Posterior vena cava (tissue), 2 donors: ENCODE data around the gene BCAP29. TPM values are rescaled to one million over a fixed set of nuclear protein-coding genes. Genes with fewer than 3 reads are reported as not detected.
"Not testable (repeated sequence)": the region's sequence is repeated elsewhere in the genome, so short reads cannot be mapped to it uniquely, and the experiment has no call there.

ENCODE experiments used
- DNase-seq: peaks from one replicate; pipeline ENCODE4 v3.0.0-alpha.2; 2020; ENCODE audit warnings: low spot score
- intact Hi-C, 2 donors: fragments of 100-400 bp; cut with DNase I; formaldehyde crosslinking; loops; one replicate each; pipeline versions ENCODE4 v1.14.1 to v1.14.2; 2022 to 2023
- long read RNA-seq, 2 donors: library from polyadenylated mRNA; unstranded; transcript quantifications; one replicate each; pipeline ENCODE4 v2.0.0, GENCODE V29; 2020 to 2021
- total RNA-seq, 2 donors: library from RNA; stranded (reverse); fragmentation: NEBNext Ultra II Directional; extraction: Animal tissue kit (Norgen Biotek cat#: 25700); gene quantifications; one replicate each; pipeline ENCODE4 v1.2.1, GENCODE V29; 2021
- donor health status: DM: yes; HTN: yes; CAD: no.
- donor health status: DM: yes; HTN: yes; CAD: no.

Gene BCAP29, protein sequence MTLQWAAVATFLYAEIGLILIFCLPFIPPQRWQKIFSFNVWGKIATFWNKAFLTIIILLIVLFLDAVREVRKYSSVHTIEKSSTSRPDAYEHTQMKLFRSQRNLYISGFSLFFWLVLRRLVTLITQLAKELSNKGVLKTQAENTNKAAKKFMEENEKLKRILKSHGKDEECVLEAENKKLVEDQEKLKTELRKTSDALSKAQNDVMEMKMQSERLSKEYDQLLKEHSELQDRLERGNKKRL
- total RNA-seq, result 100 to 1,000 TPM in 1 of 2 donors, 10 to 100 TPM in 1; 60.8 to 108 TPM
- long read RNA-seq, donor 1, full-length matches to known transcripts, result 23 of 33 reads
- long read RNA-seq, donor 1, partial matches to known transcripts, result 3 of 33 reads
- long read RNA-seq, donor 1, other reads (novel, unspliced or antisense), result 7 of 33 reads
- long read RNA-seq, donor 2, full-length matches to known transcripts, result 61 of 100 reads
- long read RNA-seq, donor 2, partial matches to known transcripts, result 18 of 100 reads
- long read RNA-seq, donor 2, other reads (novel, unspliced or antisense), result 21 of 100 reads

DNA sequence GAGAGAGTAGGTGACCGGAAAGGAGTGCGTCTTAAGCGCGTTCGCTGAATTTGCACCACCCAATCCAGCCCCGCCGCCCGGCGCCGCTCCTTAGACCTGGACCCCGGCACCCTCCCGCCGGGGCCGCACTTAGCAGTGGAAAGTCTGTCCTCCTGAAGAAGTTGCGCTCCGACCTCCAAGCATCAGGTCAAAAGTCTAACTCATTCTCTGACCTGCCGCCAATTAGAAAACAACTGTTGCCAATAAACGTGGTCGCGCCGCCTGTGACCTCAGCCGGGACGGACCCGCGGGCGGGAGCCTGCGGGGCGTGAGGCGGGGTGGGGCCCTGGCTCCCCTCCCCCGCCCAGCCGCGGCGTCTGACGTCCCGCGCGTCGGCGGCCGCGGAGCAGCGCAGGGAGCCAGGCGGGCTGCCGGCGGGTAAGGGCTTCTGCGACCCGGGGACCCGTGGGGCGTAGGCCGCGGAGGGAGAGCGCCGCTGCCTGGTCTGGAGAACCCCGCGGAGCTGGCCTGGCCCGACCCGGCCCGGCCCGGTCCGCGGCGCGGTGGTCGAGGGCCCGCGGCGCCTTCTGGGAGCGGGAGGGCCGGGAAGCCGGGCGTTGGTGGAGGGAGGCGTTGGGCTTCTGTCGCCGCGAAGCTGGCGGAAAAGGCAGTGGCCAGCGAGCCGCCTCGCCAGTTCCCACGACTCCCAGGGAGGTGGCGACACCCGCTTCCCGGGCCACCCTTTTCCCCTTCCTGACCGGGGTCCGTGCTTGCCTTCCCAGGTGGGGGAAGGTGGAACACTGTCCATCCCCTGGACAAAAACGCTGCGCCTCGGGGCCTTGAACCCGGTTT, at the start of gene BCAP29:
Gene BCAP29, plus strand, starts transcription at position 362 of the 831 bp plus-strand sequence. CDS start 527 bp downstream, outside the sequence.
- intact Hi-C loops, result no loop called here
- DNase-seq, result peak; percentile 90

DNA sequence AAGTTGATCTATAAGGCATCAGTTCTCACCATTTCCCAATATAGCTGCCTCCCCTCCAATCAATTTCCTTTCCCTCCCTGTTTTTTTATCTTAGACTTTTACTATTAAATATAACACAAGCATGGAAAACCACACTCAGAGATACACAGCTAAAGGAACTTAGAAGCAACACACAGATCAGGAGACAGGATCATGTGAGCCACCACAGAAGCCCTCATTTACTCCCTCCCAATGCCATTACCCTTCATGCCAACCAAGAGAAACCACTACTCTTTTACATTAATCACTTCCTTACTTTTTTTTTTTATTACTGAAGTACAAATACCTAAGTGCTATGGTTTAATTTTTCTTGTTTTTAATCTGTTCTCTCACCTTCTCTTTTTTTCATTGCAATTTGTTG, 49.3 kb upstream of the BCAP29 start:
- no peak for DNase-seq
- intact Hi-C loops, result no loop called here

DNA sequence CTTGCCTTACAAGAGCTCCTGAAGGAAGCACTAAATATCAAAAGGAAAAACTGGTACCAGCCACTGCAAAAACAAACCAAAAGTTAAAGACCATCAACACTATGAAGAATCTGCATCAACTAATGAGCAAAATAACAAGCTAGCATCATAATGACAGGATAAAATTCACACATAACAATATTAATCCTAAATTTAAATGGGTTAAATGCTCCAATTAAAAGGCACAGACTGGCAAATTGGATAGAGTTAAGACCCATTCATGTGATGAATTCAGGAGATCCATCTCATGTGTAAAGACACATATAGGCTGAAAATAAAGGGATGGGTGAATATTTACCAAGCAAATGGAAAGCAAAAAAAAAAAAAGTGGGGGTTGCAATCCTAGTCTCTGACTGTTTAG, 45.9 kb upstream of the BCAP29 start:
- intact Hi-C loops, result no loop called here
- no peak for DNase-seq

DNA sequence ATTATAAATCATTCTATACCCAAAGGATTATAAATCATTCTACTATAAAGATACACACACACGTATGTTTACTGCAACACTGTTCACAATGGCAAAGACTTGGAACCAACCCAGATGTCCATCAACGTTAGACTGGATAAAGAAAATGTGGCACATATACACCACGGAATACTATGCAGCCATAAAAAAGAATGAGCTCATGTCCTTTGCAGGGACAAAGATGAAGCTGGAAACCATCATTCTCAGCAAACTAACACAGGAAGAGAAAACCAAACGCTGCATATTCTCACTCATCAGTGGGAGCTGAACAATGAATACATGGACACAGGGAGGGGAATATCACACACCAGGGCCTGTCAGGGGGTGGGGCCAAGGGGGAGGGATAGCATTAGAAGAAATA, 42.8 kb upstream of the BCAP29 start:
- intact Hi-C loops, DNase-seq: not testable (repeated sequence)

DNA sequence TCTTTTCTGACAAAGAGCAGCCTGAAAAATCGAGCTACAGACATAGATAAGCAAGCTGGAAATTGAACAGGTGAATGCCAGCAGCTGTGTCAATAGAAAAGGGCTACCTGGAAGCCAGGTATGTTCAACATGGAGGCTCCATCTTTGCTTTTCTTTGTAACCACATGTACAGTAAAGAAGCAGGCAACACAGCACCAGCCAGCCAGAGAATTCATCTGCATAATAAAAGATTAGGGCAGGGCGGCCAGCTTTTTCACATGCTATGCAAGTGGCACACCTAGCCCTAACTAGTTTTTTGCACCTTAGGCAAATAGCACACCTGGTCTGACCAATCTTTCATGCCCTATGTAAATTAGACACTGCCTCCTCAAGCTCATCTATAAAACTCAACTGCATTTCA, 42.0 kb upstream of the BCAP29 start:
- no peak for DNase-seq
- intact Hi-C loops, result no loop called here

DNA sequence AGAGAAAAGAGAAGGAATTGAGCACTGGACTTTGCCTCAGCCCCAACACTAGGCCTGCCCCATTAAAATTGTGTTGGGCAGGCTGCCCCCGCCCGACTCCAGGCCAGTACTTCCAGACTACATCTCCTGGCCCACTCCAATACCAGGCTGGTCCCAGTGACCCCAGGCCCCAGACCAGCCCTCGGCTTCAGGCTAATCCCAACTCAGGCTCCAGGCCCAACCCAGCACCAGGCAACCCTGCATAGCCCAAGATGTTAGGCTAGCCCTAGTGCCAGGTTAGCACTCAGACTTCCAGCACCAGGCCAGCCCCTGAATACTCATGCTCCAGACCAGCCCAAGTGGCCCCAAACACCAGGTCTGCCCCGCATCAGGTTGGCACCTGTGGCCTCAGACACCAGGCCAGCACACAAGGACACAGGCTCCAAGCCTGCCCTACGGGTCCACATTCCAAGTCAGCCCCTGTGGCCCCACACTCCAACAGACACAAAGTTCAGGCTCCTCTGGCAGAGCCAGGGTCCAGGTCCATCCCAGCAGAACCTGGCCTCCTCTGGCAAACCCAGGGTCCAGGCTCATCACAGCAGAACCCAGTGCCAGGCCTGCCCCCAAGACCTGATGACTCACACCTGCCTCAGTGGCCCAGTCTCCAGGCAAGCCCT, 36.6 kb upstream of the BCAP29 start:
- DNase-seq, result no peak

DNA sequence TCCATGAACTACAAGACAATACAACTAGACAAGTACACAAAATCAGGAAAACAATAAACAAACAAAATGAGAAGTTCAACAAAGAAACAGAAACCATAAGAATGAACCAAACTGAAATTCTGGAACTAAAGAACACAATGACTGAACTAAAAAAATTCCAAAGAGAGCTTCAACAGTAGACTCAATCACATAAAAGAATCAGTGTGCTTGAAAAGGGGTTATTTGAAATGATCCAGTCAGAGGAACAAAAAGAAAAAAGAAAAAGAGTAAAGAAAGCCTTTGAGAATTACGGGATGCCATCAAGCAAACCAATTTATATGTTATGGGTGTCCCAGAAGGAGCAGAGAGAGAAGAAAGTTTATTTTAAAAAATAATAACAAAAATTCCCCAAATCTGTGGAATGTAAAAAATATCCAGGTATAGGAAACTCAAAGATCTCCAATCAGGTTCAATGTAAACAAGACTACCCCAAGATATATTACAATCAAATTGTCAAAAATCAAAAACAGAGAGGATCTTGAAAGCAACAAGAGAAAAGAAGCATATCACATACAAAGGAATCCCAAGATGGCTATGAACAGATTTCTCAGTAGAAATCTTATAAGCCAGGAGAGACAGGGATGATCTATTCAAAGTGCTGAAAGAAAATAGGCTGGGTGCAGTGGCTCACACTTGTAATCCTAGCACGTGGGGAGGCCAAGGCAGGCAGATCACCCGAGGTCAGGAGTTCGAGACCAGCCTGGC, 35.0 kb upstream of the BCAP29 start:
- intact Hi-C loops, result no loop called here

More for the DNA sequence above, 36.6 kb upstream of the BCAP29 start:
- intact Hi-C loops, result no loop called here

DNA sequence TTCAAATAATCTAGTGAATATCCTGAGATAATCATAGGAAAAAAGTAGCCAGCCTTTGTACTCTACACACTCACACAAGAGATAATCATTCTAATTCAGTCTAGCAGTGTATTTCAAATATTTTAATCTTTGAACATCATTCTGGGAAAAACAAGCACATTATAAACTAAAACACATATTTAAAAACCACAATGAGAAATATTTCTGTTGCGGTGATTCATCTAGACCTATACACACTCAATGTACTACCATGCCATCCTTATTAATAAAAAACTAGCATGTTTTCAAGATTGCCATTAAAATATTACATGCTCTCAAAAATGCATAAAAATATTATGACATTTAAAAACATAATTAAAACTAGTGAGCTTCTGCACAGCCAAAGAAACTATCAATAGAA, 28.1 kb upstream of the BCAP29 start:
- no peak for DNase-seq
- intact Hi-C loops, result loop anchor here in 1 of 2 donors (2.0 kb wide), 1 partner anchor 61 kb away; no protein-coding TSS in a partner anchor

More for the DNA sequence above, 35.0 kb upstream of the BCAP29 start:
- no peak for DNase-seq

DNA sequence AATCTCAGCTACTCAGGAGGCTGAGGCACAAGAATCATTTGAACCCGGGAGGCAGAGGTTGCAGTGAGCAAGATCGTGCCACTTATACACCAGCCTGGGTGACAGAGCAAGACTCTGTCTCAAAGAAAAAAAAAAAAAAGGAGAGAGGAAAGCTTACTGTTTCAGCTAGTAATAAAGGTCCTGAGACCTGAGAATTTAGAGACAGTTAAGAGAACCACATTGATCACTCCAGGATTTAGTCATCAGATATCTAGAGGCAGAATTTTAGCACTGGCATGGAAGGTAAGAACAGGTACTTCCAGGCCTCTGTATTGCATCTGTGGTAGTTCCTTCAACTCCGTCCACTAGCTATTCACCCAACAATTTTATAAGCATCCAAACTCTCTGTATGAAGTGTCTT, 24.2 kb upstream of the BCAP29 start:
- intact Hi-C loops, result no loop called here
- DNase-seq, result no peak

DNA sequence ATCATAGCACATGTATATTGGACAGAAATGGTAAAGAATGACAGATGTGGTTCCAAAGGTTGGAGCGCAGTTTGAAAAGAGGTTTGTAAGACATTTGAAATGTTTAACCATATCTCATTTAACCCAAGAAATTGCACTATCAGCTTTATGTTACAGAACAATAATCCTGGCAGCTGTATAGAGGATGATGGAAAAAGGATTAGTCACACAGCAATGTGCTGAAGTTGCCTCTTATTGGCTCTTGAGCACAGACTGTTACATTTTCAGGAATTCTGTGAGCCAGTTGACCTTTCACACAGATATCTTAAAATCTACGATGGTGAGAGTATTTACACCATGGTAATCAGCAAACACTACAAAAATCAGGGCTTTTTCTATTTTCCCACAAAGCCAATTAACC, 20.2 kb upstream of the BCAP29 start:
- no peak for DNase-seq
- intact Hi-C loops, result loop anchor here in 1 of 2 donors (10.0 kb wide), 1 partner anchor 185 kb away; the partner anchor contains the start of gene CBLL1

DNA sequence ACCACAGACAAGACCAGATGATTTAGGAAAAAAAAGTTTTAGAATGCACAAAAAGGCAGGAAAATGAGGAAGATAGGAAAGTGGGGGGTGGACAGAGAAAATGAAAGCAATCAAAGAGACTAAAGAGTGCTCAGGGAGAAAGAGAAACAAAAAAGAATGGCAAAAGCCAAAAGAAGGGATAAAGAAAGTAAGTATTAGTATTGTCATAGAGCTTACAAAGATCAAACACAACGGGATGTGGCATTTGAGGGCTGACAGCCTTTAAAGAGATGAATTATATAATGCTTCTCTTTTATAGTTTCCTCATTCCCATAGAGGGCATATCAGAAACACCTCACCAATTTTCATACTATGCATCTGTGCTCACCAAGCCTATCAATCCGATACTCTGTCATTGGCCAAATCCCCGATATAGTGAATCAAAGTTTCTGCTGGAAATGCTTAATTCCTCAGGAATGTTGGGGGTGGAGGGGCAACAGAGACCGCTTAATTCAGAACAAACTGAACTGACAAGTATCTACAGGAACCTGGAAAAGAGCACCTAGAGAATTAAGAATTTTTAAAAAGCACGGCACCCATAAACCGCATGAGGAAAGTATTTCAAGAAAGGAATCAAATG, 19.0 kb upstream of the BCAP29 start:
- DNase-seq, result no peak

DNA sequence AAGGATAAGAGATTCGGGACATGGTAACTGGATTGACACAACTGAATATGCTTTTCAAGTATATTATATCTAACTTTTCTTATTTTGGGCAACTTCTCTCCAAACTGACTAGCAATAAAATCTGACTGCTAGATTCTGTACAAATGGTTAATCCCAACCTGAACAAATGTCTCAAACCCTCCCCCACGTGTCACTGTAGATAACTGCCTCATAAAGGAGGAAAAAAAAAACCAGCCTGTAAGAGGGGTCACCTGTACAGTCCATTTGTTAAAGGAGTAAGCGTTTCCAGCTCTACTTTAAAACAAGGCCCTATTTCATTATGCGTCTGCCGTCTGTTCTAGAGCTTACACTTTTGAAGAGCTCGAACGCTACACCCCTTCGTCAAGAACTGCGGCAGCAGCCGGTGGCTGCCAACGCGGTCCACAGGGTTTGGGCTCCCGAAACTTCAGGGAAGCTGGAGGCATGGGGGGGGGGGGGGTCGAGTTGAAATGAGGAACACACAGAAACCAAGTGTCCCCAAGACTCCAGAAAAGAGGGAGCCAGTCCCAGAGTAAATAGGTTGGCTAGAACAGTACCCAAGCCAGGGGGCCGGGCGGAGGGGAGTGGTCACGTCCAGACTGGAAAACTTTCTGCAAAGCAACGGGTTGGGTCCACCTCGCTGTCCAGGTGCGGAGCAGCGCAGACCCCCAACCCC, 16.8 kb upstream of the BCAP29 start:
- intact Hi-C loops, result loop anchor here in 1 of 2 donors (10.0 kb wide), 1 partner anchor 182 kb away; the partner anchor contains the start of gene CBLL1
- DNase-seq, result no peak

More for the DNA sequence above, 19.0 kb upstream of the BCAP29 start:
- intact Hi-C loops, result loop anchor here in 1 of 2 donors (10.0 kb wide), 1 partner anchor 184 kb away; the partner anchor contains the start of gene CBLL1

DNA sequence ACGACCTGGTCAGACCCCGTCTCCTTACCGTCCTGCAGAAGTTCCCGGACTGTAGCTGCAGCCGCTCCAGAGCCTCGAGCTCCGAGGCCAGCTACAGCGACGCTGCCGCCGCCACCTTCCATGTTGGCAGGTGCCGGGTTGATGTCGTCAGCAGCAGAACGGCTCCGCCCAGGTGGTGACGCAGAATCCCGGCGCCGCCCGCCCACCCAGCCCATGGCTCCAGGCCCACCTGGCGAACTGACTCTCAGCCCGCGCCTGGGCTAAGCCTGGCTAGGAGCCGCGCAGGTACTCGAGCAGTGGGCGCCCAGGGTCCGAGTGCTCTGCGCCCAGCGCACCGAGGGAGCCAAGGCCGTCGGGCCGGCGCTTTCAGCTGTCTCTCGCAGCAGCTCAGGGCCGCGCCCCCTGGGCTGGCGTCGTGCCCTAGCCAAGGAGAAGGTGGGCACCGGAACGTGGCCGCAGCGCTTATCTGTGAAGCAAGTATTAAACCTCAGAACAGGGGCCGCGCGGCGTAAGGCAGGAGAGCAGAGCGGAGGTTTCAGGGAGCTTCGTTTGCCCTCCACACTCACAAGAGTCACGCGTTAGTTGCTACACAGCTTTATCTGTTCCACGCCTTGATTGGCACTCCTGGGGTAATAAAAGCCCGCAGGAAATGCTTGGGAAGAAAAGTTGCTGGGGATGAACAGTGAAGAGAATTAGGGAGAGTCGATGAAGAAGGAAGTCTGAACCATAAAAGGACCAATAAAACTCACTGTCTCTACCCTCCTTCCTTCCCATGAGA, 16.1 kb upstream of the BCAP29 start, which contains the start of the genes COG5 and DUS4L:
Gene COG5, minus strand, starts transcription at position 146 of the 778 bp plus-strand sequence. Its CDS starts 24 bp downstream, at position 122.
Gene DUS4L, plus strand, starts transcription at position 197 of the 778 bp plus-strand sequence. CDS start 3,100 bp downstream, outside the sequence.
- peak; percentile 94 for DNase-seq
- intact Hi-C loops, result loop anchor here in 1 of 2 donors (10.0 kb wide), 1 partner anchor 181 kb away; the partner anchor contains the start of gene CBLL1

DNA sequence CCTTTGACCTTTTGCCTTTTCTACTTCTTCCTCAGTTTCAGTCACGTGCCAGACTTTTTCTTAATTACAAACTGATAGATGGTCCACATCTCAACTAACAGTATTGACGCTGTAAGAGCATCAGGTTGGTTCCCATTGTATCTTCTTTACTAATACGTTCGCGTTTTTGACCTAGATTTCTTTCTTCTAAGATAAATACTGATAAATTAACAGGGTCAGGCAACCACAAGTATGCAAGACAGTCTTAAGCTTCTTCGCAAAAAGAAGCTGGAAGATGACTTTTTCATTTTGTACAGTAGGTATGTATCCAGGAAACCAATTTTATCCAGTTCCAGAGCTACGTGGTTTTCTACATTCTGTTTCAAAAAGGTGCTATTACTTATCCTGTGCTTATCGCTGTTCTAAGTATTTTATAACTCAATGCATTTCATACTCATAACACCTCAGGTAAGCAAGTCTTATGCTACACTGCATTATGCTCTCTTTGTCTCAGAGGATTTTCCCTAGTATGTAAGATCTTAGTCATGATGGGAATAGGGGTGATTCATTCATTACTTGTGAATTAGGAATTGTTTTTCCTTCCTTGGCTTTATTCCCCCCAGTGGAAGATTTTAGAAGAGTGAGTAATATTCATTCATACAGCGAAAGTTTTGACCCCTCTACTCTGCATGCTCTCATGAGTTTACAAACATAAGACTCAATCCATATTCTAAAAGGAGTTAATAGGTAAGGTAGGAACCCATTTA, 15.3 kb upstream of the BCAP29 start:
- intact Hi-C loops, result loop anchor here in 1 of 2 donors (10.0 kb wide), 1 partner anchor 180 kb away; the partner anchor contains the start of gene CBLL1
- DNase-seq, result no peak

DNA sequence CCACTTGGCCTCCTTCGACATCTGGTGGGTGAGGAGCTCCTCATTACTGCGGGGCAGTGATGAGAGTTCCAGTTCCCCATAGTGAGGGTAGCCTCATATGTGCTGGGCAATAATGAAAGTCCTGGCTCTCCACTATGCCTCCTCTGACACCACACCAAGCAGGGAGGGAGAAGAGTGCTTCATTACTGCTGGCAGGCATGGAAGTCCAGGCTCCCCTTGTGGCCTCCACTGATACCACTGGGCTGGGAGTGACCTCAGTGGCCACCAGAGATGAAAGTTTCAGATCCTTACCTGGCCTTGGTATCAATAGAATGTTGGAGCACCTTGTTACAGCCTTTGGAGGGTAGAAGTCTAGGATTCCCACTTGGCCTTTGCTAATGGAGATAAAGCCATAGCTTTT, 9.7 kb upstream of the BCAP29 start:
- DNase-seq, result no peak
- intact Hi-C loops, result no loop called here

DNA sequence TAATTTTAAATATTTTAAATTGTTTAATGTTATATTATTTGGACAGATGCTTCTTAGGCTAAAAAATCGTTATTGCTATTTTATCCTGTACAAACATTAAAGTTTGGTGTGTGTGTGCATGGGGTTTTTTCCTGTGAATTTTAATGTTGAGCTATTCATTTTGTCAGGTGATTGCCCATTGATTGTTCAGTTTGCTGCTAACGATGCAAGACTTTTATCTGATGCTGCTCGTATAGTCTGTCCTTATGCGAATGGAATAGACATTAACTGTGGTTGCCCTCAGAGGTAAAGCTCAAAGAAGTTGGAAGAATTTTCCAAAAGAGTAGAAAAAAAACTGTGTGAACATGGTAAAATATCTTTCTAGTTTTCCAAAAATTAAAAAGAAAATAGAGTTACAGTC, 6.5 kb upstream of the BCAP29 start:
- intact Hi-C loops, result no loop called here

More for the DNA sequence above, 6.5 kb upstream of the BCAP29 start:
- DNase-seq, result no peak
